OCI-LY3 (cell line): Measurements from ENCODE around the gene FANCE.

Experiments used
- CTCF ChIP-seq: fragments of 200-600, 300-600 bp; sonication (generic); IDR thresholded peaks from 2 replicates; pipeline ENCODE4 v1.5.1; 2014; ENCODE audit warnings: antibody characterized with exemption, low read length, low read depth
- EZH2phosphoT487 ChIP-seq: fragments of 200-600 bp; shearing (Covaris generic); IDR thresholded peaks from 2 replicates; pipeline ENCODE4 v1.6.1; 2018; ENCODE audit warnings: antibody characterized with exemption, mixed run types, low read depth

- TF ChIP-seq EZH2phosphoT487 (no peak), CTCF (no peak)
Measured at GRCh38 chr6:35508542-35508941, 56.4 kb downstream of the FANCE start.
